HG03565 (cell line): ENCODE data around the gene PEDS1.
"Not testable (repeated sequence)": the region's sequence is repeated elsewhere in the genome, so short reads cannot be mapped to it uniquely, and the experiment has no call there.

Experiments used
- ATAC-seq: cut with Tn5 transposase; IDR thresholded peaks from one replicate; pipeline ENCODE4 v1.9.1; 2021; ENCODE audit warnings: mild to moderate bottlenecking, moderate library complexity; ENCODE audit not compliant: unreplicated experiment

PEDS1 gene

GRCh38 chr20:50136822-50137599 is 16.5 kb downstream of the PEDS1 start:
- no peak for ATAC-seq

GRCh38 chr20:50135157-50135556 is 18.4 kb downstream of the PEDS1 start:
- not testable (repeated sequence) for ATAC-seq

- no peak for ATAC-seq
These were observed 19.9 kb downstream of the PEDS1 start for GRCh38 chr20:50133474-50134217.

DNA sequence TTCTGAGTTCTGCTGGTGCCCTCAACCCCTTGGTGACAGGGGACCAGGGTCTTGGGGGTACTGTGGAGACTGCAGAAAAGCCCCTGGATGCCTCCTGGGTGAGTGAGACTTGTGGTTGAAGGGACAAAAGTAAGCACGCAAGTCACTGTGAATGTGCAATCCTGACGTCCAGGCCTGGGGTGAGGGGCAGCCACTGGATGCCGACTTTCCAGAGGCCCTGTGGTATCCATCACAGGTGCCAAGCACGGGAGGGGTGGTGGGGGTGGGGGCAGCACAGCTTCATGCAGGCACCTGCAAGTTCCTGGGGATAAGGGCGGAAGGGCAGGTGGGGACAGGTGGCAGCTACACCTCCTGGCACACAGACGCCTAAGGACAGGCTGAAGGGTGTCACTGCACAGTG is 20.5 kb downstream of the PEDS1 start:
- ATAC-seq, result no peak

DNA sequence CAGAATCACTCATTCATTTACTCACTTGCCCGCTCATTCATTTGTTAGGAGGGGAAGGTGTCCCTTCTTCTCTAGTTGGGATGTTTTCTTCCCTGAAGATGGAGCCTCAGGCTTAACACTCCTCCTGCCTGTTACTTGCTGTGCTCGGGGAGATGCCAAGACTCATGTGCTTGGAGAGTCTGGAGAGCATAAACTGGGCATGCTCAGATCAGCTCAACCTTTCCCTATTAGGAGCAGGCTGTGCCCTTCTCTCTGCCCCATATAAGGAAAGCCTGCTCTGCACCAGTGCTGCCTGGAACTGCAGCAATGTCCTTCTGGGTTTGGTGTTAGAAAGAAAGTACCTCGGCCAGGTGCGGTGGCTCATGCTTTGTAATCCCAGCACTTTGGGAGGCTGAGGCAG is 22.5 kb downstream of the PEDS1 start:
- no peak for ATAC-seq

- ATAC-seq, result no peak
These were observed 23.2 kb downstream of the PEDS1 start for GRCh38 chr20:50130356-50130723.

DNA sequence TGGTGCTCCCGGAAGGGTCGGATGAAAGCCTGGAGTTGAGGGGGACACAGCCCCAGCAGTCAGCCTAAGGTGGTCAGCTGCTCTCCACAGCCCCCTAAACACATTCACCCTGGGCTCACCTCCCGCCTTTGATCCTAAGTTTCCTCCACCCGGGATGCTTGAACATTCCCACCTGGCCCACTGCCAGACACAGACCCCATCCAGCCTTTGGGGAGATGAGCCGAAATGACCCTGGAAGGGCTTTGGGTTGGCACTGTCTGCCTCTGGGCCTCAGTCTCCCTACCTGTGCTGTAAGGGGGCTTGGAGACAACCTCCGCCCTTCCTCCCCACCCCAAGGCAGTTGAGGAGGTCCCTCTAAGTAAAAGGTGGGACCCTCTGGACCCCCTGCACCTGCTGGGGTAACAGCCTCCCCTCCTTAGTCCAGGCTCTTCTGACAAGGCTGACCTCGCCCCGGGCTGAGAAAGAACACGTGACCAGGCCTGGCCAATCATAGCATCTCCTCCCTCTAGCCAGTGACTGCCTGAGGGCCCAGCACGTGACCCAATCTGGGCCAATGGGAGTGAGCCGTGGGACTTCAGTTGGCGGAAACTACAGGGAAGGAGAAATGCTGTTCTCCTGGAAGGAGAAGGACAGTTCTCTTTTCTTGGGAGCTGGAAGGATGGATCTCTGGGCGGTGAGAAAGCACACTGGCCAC is 23.7 kb downstream of the PEDS1 start:
- no peak for ATAC-seq

DNA sequence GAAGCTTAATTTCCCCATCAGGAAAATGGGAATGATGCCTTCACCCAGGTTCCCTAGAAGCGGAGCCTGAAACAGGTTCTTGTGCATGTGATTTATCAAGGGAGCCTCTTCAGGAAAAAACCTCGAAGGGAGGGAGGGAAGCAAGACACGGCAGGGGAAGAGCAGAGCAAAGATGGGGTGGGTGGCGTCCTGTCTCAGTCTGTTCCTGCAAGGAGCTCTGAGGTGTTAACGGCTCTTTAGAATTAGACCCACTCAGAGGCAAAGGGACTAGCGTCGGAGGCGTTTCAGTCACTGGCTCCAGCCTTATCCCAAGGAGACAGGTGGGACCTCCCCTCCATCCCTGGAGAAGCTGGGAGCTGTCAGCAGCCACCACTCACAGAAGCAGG is 25.0 kb downstream of the PEDS1 start:
- no peak for ATAC-seq

DNA sequence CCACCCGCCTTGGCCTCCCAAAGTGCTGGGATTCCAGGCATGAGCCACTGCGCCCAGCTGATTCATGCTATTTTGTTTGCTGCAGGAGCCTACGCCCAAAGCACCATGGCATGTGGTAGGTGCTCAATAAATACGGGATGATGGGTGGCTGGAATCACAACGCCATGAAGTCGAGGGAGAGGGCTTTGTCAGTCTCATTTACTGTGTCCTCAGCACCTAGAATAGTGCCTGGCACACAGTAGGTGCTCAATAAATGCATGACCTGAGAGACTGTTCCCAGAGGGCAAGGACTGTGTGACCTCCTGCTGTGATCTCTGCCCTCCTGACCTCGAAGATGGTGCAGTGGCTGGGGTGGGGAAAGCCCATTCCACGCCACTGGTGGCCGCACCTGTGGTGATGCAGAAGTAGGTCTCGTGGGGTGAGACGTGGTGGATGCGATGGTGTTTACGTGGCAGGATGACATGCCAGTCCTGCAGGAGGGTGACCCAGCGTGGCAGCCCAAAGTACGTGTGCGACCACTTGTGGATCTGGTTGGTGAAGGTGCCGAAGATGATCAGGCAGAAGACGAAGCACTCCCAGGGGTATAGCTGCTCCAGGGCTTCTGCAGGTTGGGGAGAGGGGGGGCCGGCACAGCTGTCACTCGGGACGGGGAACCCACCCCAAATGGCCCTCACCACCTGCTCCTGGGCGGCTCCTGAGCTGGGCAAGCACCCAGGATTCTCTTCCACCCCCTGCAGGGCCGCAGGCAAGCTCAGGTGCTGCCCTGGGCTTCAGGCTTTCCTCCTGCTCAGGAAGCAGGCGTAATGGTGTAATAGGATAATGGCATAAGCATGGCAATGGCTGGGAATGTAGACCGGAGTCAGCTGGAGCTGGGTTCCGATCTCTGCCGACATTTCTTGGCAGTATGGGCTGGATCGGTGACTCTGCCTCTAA is 25.7 kb downstream of the PEDS1 start:
- no peak for ATAC-seq

DNA sequence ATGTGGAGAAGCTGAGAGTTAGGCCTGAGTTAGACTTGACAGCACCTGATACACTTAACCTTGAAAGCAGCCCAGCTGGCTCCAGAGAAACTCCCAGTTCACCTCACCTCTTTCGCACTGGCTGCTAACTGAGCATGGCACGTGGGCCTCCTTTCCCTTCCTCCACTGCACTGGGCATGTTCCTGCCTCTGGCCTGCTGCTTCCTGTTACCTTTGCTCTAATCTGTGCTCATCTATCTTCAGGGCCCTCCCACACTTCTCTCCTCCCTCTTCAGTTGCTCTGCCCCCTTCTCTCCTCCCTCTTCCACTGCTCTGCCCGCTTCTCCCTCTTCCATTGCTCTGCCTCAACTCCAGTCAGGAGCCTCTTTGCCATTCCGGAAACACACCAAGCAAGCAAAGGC is 26.9 kb downstream of the PEDS1 start:
- ATAC-seq, result no peak

DNA sequence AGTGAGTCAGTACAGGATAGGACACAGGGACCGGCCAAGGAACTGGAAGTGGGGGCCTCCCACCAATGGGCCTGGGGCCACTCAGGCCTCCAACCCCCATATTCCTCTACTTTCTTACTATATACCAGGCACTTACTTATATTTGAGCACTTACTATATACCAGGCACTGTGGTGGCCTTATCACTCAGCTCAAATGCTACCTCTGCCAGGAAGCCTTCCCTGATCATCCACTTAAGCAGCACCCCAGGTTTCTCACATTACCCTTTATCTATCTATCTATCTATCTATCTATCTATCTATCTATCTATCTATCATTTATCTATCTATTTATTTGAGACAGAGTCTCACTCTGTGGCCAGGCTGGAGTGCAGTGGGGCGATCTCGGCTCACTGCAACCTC is 28.2 kb downstream of the PEDS1 start:
- ATAC-seq, result no peak

DNA sequence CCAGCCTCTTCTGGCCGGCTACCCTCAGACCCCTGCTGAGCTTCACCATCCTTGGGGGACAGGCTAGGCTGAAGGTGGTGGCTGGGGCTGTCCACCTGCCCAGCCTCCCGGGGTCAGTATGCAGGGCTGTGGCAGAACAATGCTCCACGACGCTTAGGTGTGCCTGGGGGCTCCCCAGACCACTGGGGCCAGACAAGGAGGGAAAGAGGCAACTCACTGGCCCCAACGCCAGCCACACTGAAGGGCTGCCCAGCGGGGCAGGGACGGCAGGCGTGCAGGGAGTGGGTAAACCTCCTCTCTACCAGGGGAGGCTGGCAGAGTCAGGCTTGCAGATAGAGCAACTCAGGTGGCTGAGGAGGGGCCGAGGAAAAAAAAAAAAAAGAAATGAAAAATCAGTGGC is 29.0 kb downstream of the PEDS1 start:
- ATAC-seq, result no peak

DNA sequence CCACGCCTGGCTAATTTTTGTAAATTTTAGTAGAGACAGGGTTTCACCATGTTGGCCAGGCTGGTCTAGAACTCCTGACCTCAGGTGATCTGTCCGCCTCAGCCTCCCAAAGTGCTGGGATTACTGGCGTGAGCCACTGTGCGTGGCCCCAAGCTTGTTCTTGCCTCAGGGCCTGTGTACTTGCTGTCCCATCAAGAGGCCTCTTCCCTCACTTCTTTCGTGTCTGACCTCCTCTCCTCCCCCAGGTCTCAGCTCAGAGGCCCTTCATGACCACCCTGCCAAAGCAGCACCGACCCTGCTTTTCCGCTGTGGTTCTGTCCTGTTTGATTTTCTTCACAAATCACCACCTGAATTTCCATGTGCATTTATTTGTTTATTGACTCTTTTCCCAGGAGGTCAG is 30.1 kb downstream of the PEDS1 start:
- ATAC-seq, result no peak

GRCh38 chr20:50122763-50123162 is 30.8 kb downstream of the PEDS1 start:
- no peak for ATAC-seq

DNA sequence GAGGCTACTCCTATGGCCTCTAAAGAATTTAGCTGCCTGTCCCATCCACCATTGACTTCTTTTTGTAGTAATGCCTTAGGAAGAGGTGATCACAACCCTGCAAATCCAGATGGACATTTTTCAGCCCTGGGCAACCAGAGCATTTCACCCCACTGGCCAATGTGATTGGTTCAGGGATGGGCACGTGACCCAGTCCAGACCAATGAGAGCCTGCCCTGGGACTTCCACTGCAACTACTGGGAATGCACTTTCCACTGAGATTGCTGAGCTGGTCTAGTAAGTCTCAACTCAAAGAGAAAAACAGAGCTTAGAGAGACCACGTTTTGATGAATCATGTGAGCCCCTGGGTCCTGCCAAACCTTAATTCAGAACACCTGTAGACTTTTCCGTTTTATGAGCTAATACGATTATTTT is 31.7 kb downstream of the PEDS1 start:
- no peak for ATAC-seq

DNA sequence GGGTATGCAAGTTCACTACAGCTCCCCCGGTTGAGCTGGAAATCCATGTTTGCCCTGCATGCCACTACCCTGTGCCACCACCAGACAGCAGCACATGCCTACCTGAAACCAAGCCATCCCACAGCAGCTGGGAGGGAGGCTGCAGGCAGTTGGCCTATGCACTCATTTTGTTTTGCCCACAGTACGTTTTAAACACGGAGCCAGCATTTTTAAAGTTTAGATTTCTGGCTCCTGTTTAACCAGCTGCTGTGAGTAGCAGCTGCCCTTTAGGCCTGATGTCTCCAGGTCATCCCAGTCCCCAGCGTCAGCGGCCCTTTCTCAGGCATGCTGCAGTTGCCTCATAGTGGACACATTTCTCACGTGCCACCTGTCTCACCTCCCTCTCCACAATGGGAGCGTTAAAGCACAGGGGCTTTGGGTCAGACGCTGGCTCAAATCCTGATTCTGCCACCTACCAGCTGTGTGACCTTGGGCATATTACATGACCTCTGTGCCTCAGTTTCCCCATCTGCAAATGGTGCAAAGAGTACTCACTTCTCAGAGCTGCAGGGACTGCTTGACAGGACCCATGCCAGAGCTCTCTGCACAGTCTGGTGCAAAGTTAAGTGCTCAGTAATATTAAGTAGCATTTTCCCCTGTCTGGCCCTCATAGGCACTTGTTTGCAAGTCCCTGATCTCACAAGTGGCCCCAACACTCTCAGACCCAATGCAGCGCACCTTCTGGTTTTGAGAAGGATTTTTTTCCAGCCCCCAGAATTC is 32.4 kb downstream of the PEDS1 start:
- no peak for ATAC-seq

DNA sequence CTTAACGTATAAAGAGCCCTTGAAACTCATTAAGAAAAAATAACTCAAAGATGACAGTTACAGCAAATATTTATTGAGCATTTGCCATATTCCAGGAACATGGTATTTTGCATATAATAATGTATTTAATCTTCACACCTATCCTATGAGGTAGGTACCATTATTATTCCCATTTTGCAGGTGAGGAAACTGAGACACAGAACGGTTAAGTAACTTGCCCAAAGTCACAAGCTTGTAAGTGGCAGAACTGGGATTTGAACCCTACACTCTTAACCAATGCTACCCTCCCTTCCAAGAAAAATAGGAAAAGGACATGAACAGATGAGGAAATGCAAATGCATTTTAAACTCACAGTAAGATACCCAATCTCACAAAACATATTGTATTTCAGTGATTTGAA is 35.3 kb downstream of the PEDS1 start:
- no peak for ATAC-seq

GRCh38 chr20:50116368-50116999 is 37.0 kb downstream of the PEDS1 start:
- ATAC-seq, result no peak

DNA sequence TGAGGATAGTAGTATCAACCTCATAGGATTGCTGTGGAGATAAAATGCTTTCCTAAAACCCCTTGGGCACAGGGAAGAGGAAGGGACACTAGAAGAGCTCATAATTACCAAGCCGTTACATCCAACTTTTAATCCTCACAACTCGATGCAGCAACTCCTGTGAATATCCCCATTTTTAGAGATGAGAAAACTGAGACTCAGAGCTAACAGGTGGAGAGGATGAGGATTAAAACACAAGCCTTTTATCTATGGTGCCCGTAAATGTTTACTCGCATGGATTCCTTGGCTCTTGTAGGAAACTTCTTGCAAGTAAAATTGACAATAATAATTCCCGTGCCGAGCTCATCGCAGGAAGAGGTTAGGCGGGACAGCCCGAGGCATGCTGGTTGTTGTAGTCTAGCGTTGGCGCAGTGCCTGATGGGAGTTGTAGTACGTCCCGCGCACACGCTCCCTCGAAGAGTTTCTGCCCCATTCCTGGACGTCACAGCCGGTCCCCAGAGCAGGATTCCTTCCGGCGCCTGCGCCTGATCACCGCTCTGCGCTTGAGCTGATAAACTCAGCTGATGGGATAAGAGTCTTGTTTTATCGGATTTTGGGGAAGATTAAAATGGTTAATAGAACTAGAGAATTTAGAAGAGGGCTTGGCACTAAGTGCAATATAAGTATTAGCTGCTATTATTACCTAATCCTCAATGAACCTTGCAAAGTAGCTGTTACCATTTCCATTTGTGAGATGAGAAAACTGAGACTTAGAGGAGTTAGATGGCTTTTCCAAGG is 37.7 kb downstream of the PEDS1 start:
- peak; percentile 74 for ATAC-seq
